ENCODE measurements around the gene MATR3.

The MATR3 gene, protein sequence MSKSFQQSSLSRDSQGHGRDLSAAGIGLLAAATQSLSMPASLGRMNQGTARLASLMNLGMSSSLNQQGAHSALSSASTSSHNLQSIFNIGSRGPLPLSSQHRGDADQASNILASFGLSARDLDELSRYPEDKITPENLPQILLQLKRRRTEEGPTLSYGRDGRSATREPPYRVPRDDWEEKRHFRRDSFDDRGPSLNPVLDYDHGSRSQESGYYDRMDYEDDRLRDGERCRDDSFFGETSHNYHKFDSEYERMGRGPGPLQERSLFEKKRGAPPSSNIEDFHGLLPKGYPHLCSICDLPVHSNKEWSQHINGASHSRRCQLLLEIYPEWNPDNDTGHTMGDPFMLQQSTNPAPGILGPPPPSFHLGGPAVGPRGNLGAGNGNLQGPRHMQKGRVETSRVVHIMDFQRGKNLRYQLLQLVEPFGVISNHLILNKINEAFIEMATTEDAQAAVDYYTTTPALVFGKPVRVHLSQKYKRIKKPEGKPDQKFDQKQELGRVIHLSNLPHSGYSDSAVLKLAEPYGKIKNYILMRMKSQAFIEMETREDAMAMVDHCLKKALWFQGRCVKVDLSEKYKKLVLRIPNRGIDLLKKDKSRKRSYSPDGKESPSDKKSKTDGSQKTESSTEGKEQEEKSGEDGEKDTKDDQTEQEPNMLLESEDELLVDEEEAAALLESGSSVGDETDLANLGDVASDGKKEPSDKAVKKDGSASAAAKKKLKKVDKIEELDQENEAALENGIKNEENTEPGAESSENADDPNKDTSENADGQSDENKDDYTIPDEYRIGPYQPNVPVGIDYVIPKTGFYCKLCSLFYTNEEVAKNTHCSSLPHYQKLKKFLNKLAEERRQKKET

DNA sequence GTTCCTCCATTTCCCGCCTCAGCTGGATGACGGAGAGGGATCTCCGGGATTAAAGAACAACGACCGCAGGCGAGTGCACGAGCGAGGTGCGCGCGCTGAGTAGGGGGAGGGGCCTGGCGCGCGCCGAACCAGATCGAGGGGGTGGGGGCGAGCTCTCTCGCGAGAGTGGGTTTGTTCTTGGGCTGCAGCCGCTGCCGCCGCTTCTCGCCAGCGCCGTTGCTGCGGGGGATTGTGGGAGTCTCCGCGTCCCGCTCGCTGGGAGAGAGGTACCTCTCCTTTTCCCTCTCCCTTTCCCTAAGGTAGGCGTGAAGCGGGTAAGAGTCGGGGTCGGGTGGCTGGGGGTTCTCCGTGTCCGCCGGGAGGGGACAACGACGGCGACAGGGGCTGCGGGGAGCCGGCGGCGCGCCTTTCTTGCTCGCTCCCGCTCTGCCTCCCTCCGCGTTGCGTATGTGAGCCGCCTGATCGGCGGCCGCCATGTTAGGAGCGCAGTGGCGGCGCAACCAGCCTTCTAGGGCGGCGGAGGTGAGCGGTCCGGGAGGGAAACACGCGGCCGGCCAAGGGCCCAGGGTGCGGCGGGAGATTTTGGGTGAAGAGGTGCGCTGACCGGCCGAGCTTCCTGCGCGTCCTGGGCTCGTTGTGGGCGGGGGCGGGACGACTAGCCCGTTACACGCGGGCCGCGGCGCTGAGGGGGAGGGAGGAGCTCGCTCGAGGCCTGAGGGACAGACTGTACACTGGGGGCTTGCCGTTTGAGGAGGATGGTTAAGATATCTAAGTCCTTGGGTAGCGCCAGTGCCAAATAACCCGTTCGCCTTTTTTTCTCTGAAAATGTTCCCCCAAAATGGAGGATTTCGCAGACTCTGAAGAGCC, at the start of gene MATR3:
Gene MATR3, plus strand, starts transcription at position 234 of the 867 bp plus-strand sequence. CDS start 13,676 bp downstream, outside the sequence.
- no peaks in the 10 kb centered on the region for H3K27me3 Mint-ChIP-seq (ENCODE audit: low read depth)
- no peaks in the 10 kb centered on the region for H3K9me3 Mint-ChIP-seq
- peak within 1 kb of the TSS; percentile 97 for H3K27ac Mint-ChIP-seq
- H3K36me3 Mint-ChIP-seq (ENCODE audit: low read depth), result peaks cover 20% of the 10 kb centered on the region
- peaks cover 37% of the 10 kb centered on the region for H3K4me1 Mint-ChIP-seq (ENCODE audit: low read depth)
- peak; percentile 90 for DNase-seq (ENCODE audit: low spot score)
- peak within 1 kb of the TSS; percentile 99 for H3K4me3 Mint-ChIP-seq

DNA sequence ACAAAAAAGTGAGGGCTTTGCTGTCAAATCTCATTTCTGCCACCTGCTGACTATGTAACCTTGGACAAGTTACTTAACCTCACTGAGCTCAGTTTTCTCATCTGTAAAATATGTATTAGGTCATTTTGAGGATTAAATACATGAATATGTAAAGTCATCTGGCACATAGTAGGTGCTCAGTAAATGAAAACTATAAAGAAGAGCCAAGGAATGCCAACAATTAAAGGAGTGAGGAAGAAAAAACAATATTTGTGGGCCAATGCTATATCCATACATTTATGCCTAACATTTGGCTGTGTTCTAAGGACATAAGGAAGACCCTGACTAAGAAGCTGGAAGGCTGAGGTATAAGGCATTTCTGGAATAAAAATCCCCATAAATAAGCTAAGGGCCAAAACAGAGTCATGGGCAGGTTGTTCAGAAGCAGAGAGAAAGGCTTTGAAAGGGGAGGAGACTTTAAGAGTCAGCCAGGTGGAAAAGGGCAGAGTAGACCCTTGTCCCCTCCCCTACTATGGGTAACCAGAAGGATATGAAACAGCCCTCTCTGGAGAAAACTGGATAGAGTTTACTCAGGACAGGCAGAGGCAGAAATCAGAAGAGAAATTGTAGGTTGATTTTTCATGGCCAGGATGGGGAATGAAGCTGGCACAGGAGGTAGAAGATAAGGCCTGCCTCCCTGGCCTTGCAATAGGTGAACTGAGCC, 47.8 kb upstream of the MATR3 start:
- Mint-ChIP-seq H3K4me3 (no peak overlapping the region), H3K36me3 (ENCODE audit: low read depth) (no peaks in the 10 kb centered on the region), H3K9me3 (no peaks in the 10 kb centered on the region), H3K27ac (no peak overlapping the region), H3K4me1 (ENCODE audit: low read depth) (peaks cover 9% of the 10 kb centered on the region), H3K27me3 (ENCODE audit: low read depth) (peaks cover 10% of the 10 kb centered on the region)
- no peak for DNase-seq (ENCODE audit: low spot score)

DNA sequence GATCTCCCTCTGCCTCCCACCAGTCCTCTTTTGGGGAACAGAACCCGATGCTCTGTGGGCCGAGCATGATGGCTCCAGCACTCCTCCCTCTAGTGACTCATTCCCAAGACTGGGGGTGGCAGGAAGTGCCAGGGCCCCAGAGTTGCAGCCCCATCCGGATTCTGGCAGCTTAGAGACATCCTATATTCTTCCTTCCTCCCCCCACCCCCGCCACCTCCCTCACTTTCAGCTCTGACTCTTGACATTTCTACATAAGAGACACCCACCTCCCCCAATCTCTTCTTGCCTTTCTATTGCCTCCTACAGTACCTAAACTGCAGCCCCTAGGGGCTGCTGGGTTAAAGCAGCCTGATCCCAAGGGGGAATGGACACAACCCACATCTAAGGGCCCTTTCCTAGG, 47.1 kb upstream of the MATR3 start:
- DNase-seq (ENCODE audit: low spot score), result peak; percentile 73
- Mint-ChIP-seq H3K36me3 (ENCODE audit: low read depth) (no peaks in the 10 kb centered on the region), H3K27me3 (ENCODE audit: low read depth) (peaks cover 6% of the 10 kb centered on the region), H3K4me3 (peak overlapping the region; percentile 17), H3K27ac (no peak overlapping the region), H3K9me3 (no peaks in the 10 kb centered on the region), H3K4me1 (ENCODE audit: low read depth) (peaks cover 11% of the 10 kb centered on the region)

DNA sequence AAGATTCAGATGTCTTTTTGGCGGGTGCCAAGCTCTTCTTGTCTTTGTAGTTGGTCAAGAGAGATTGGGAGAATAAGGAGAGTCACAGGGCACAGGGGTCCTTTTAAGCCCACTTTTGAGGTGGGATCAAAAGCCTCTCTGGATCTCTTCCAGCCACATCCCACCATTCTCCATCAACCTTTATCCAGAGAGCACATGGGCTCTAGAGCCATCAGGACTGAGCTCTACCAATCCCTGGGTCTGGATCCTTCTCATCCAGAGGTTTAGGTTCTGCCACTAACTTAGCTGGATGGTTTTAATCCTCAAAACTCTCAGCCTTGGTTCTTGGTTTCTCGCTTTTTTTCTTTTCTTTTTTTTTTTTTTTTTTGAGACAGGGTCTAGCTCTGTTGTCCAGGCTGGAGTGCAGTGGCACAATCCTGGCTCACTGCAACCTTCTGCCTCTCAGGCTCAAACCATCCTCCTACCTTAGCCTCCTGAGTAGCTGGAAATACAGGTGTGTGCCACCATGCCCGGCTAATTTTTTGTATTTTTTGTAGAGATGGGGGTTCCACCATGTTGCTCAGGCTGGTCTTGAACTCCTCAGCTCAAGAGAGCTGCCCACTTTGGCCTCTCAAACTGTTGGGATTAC, 44.6 kb upstream of the MATR3 start:
- H3K36me3 Mint-ChIP-seq (ENCODE audit: low read depth), result no peaks in the 10 kb centered on the region
- H3K27me3 Mint-ChIP-seq (ENCODE audit: low read depth), result no peaks in the 10 kb centered on the region
- H3K9me3 Mint-ChIP-seq, result no peaks in the 10 kb centered on the region
- H3K4me1 Mint-ChIP-seq (ENCODE audit: low read depth), result peaks cover 13% of the 10 kb centered on the region
- DNase-seq (ENCODE audit: low spot score), result no peak
- H3K4me3 Mint-ChIP-seq, result no peak overlapping the region
- H3K27ac Mint-ChIP-seq, result no peak overlapping the region

DNA sequence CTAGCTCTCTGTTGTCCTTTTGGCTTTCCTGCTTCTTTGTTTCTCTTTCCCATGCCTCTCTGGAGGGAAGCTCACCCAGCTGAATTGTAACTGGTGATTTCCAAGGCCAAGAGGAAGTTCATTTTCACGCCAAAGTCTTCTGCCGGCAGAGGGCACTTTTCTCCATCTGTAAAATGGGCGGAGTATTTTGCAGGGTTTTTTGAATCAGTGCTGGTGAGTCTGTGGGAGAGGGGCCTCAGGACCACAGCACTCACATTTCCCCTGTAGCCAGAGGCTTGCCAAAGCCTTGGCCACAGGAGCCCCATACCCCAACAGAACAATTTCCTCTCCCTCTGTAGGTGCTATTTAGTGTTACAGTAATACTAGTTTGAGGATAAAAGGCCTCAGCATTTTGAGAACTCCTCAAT, 42.3 kb upstream of the MATR3 start:
- H3K36me3 Mint-ChIP-seq (ENCODE audit: low read depth), result no peaks in the 10 kb centered on the region
- no peaks in the 10 kb centered on the region for H3K27me3 Mint-ChIP-seq (ENCODE audit: low read depth)
- H3K4me1 Mint-ChIP-seq (ENCODE audit: low read depth), result peaks cover 12% of the 10 kb centered on the region
- H3K27ac Mint-ChIP-seq, result no peak overlapping the region
- H3K4me3 Mint-ChIP-seq, result no peak overlapping the region
- no peaks in the 10 kb centered on the region for H3K9me3 Mint-ChIP-seq
- peak; percentile 29 for DNase-seq (ENCODE audit: low spot score)

DNA sequence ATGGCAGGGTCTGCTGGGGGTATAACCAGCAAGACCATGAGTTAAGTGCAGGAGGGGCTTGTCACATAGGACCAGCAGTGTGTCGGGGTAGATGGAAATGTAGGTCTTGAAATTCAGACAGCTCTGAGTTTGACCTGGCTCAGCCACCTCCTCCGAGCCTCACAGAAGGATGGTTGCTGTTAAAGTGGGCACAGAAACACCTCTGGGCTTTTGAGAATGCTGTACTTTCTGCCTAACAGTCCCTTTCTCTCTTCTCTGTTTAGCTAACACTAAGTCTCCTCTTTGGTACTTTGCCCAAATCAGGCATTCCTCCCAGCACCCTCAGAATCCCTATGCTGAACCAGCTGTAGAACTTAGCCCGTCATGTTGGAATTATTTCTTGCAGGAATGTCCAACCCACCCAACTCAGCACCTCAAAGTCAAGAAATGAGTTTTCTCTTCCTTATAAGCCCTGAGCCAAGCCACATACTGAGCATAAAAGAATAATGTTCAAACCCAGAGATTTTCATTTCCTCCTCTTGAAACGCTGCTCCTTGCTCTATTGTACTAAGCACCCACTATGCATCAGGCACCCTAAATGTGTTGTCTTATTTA, 41.7 kb upstream of the MATR3 start:
- no peak overlapping the region for H3K27ac Mint-ChIP-seq
- no peaks in the 10 kb centered on the region for H3K9me3 Mint-ChIP-seq
- no peak overlapping the region for H3K4me3 Mint-ChIP-seq
- H3K27me3 Mint-ChIP-seq (ENCODE audit: low read depth), result no peaks in the 10 kb centered on the region
- H3K36me3 Mint-ChIP-seq (ENCODE audit: low read depth), result no peaks in the 10 kb centered on the region
- DNase-seq (ENCODE audit: low spot score), result no peak
- H3K4me1 Mint-ChIP-seq (ENCODE audit: low read depth), result peaks cover 7% of the 10 kb centered on the region

DNA sequence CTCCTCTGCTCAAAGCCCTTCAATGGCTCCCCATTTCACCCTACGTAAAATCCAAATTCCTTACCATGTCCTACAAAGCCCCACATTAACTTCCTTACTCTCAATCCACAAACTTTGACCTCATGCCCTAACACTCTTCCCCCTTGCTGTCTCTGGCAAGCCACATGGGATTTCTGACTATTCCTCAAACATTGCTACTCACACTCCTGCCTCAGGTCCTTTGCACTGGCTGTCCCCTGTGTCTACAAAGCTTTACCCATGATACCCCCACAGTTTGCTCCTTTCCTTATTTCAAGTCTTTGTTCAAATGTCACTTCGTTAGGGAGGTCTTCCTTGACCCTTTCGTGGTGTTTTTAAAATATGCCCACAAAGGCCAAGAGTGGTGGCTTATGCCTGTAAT, 40.4 kb upstream of the MATR3 start:
- Mint-ChIP-seq H3K9me3 (no peaks in the 10 kb centered on the region), H3K27me3 (ENCODE audit: low read depth) (peaks cover 1% of the 10 kb centered on the region), H3K4me3 (no peak overlapping the region), H3K4me1 (ENCODE audit: low read depth) (peaks cover 4% of the 10 kb centered on the region), H3K27ac (no peak overlapping the region), H3K36me3 (ENCODE audit: low read depth) (no peaks in the 10 kb centered on the region)
- no peak for DNase-seq (ENCODE audit: low spot score)

DNA sequence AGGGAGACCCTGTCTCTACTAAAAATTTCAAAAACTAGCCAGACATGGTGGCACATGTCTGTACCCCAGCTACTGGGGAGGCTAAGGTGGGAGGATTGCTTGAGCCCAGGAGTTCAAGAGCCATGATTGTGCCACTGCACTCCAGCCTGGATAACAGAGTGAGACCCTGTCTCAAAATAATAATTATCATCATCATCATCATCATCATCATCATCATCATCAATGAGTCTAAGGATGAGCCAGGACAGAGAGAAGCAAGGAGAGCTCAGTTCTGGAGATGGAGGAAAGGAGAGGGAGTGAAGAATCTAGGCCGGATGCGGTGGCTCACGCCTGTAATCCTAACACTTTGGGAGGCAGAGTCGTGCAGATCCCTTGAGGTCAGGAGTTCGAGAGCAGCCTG, 36.7 kb upstream of the MATR3 start:
- Mint-ChIP-seq H3K4me3 (no peak overlapping the region), H3K4me1 (ENCODE audit: low read depth) (peaks cover 2% of the 10 kb centered on the region)
- DNase-seq (ENCODE audit: low spot score), result no peak

DNA sequence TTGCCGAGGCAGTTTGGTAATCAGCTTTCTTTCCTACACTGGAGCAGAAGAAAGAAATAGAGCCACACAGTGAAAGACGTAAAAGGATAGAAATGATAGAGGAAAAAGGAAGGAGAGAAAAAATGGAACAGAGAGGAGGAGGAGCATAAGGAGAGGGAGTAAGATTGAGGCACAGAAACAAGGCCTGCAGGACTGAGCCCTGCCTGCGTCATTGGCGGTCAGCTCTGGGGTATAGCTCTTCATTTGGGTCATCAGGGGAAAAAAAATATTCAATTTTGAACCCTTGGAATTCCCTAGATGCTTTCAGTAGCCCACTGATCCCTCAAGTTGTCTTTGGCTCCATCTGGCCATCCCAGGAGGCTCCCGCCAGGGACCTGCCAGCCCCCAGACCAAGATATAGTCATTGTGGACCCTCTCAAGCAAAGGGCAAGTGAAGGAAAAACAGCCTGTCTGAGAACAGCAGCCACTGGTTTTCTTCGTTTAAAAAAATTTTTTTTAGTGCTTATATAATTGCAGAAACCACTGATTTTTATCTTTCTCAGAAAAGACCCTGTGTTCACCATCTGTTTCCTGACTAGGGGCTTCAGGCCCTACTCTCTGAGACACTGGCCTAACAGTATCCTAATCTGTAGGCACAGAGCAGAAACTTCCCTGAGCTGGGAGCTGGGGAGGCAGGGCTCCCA, 31.3 kb upstream of the MATR3 start:
- no peak overlapping the region for H3K27ac Mint-ChIP-seq
- H3K36me3 Mint-ChIP-seq (ENCODE audit: low read depth), result no peaks in the 10 kb centered on the region
- H3K4me1 Mint-ChIP-seq (ENCODE audit: low read depth), result peaks cover 8% of the 10 kb centered on the region
- no peaks in the 10 kb centered on the region for H3K9me3 Mint-ChIP-seq
- H3K4me3 Mint-ChIP-seq, result no peak overlapping the region
- DNase-seq (ENCODE audit: low spot score), result no peak
- H3K27me3 Mint-ChIP-seq (ENCODE audit: low read depth), result peaks cover 22% of the 10 kb centered on the region

More for the DNA sequence above, 36.7 kb upstream of the MATR3 start:
- Mint-ChIP-seq H3K9me3 (no peaks in the 10 kb centered on the region), H3K36me3 (ENCODE audit: low read depth) (no peaks in the 10 kb centered on the region), H3K27me3 (ENCODE audit: low read depth) (peaks cover 22% of the 10 kb centered on the region), H3K27ac (no peak overlapping the region)

DNA sequence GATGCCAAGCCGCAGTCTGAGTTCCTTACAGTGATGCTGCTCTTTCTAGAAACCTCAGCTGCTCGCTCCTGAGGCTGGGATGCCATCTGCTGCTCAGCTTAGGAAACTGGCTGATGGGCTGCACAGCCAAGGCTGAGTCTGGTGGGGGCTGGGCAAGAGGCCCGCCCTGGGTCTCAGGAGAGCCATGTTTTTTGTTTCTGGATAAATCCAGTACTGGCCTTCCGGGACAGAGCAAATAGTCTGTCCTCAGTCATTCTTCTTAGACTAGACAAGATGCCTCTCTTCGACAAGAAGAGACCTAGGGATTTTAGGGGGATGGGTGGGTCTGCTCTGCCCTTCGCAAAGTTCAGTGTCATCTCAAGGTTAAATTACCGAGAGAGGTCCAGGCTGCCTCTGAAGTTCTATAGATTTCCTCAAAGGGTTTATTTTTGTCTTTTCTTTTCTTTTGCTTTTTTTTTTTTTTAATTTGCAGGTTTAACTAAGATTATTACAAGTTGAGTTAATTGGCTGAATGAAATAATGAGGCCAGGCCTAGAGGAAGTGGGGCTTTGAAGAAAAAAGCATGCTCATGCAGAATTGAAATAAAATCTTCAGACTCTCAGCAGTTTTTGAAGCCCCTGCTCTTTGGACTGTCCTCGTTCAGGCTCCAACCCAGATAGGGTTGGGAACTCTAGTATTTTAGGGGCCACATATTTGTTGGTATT, 30.6 kb upstream of the MATR3 start:
- Mint-ChIP-seq H3K36me3 (ENCODE audit: low read depth) (no peaks in the 10 kb centered on the region), H3K27ac (no peak overlapping the region), H3K4me3 (no peak overlapping the region), H3K27me3 (ENCODE audit: low read depth) (peaks cover 22% of the 10 kb centered on the region), H3K9me3 (no peaks in the 10 kb centered on the region), H3K4me1 (ENCODE audit: low read depth) (peaks cover 8% of the 10 kb centered on the region)
- peak; percentile 66 for DNase-seq (ENCODE audit: low spot score)

DNA sequence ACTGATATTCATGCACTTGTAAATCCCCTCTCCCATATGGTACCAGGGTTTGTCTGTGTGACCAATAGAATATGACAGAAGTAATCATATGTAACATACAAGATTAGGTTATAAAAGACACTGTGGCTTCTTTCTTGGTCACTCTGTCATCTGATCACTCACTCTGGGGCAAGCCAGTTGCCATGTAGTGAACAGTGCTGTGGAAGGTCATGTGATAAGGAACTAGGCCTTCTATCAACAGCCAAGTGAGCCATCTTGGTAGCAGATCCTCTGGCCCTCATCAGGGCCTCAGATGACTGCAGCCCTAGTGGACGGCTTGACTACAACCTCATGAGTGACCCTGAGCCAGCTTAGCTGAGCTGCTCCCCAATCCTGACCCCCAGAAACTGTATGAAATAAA, 30.0 kb upstream of the MATR3 start:
- no peak for DNase-seq (ENCODE audit: low spot score)
- H3K4me1 Mint-ChIP-seq (ENCODE audit: low read depth), result peaks cover 11% of the 10 kb centered on the region
- no peaks in the 10 kb centered on the region for H3K9me3 Mint-ChIP-seq
- H3K27ac Mint-ChIP-seq, result no peak overlapping the region
- peaks cover 16% of the 10 kb centered on the region for H3K27me3 Mint-ChIP-seq (ENCODE audit: low read depth)
- H3K4me3 Mint-ChIP-seq, result no peak overlapping the region
- no peaks in the 10 kb centered on the region for H3K36me3 Mint-ChIP-seq (ENCODE audit: low read depth)

DNA sequence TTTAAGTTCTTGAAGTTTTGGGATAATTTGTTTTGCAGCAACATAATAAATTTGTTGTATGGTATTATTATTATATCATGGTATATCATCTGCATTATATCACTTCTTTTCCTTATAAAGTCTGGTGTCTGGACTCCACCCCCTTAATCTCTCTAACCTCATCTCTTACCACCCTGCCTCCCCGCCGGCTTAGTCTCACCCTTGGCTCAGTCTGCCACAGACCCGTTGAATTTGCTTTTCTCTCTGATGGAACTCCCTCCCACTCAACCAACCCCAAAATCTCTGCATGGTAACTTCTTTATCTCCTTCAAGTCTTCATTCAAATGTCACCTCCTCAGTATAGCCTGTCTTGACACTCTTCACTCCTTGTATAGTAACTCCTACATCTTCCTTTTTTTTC, 29.6 kb upstream of the MATR3 start:
- no peak for DNase-seq (ENCODE audit: low spot score)
- H3K27me3 Mint-ChIP-seq (ENCODE audit: low read depth), result peaks cover 15% of the 10 kb centered on the region
- no peak overlapping the region for H3K27ac Mint-ChIP-seq
- H3K9me3 Mint-ChIP-seq, result no peaks in the 10 kb centered on the region
- H3K36me3 Mint-ChIP-seq (ENCODE audit: low read depth), result no peaks in the 10 kb centered on the region
- H3K4me1 Mint-ChIP-seq (ENCODE audit: low read depth), result peaks cover 11% of the 10 kb centered on the region
- no peak overlapping the region for H3K4me3 Mint-ChIP-seq
